A673 (cell line): ENCODE results near the gene NTNG2. TPM values are rescaled to one million over a fixed set of nuclear protein-coding genes. Genes with fewer than 3 reads are reported as not detected.

Experiments
- BruUV-seq: library from RNA; stranded (reverse); fragments of 400-500 nt; replicated peaks from 2 replicates; lab custom pipeline; 2021; lab: Mats Ljungman, UMichigan
- CTCF ChIA-PET: fragments of 300-600 bp; sonication (Branson Sonifier 250); formaldehyde crosslinking; loops from one replicate; lab custom pipeline; 2022; ENCODE audit warnings: antibody characterized with exemption; lab: Charles Lee
- POLR2A ChIA-PET: fragments of 300-600 bp; sonication (Branson Sonifier 250); formaldehyde crosslinking; loops from one replicate; lab custom pipeline; 2022; ENCODE audit warnings: antibody characterized with exemption; ENCODE audit not compliant: low non-redundant PET; lab: Charles Lee
- DNase-seq: peaks from one replicate; pipeline ENCODE4 v3.0.0-alpha.2; 2015; ENCODE audit warnings: low spot score
- H3K27ac ChIP-seq: fragments of 200-600 bp; sonication (generic); 2 replicates; pipeline ENCODE4 v1.5.1; 2016; ENCODE audit warnings: mixed run types, low read depth, mild to moderate bottlenecking, mixed read lengths, antibody characterized with exemption, low read length; ENCODE audit not compliant: poor library complexity, severe bottlenecking
- H3K27me3 ChIP-seq: fragments of 200-600 bp; sonication (generic); replicated peaks from 2 replicates; pipeline ENCODE4 v1.6.1; 2017; ENCODE audit warnings: mixed run types, low read depth, mild to moderate bottlenecking, mixed read lengths, antibody characterized with exemption, low read length; ENCODE audit not compliant: insufficient read depth, poor library complexity
- H3K36me3 ChIP-seq: fragments of 200-600 bp; sonication (generic); 2 replicates; pipeline ENCODE4 v1.6.1; 2016; ENCODE audit warnings: mixed run types, mild to moderate bottlenecking, mixed read lengths, antibody characterized with exemption, low read length; ENCODE audit not compliant: insufficient read depth, poor library complexity, severe bottlenecking
- H3K4me1 ChIP-seq: fragments of 200-600 bp; sonication (generic); 2 replicates; pipeline ENCODE4 v1.6.1; 2017; ENCODE audit warnings: mixed run types, mild to moderate bottlenecking, mixed read lengths, antibody characterized with exemption, low read length; ENCODE audit not compliant: insufficient read depth, poor library complexity, severe bottlenecking
- H3K4me3 ChIP-seq: fragments of 200-600 bp; sonication (generic); 2 replicates; pipeline ENCODE4 v1.5.1; 2016; ENCODE audit warnings: low read depth, mixed run types, mild to moderate bottlenecking, mixed read lengths, low read length; ENCODE audit not compliant: poor library complexity, severe bottlenecking
- H3K9me3 ChIP-seq: fragments of 200-600 bp; sonication (generic); 2 replicates; pipeline ENCODE4 v1.6.1; 2016; ENCODE audit warnings: mixed run types, low read depth, mild to moderate bottlenecking, mixed read lengths, antibody characterized with exemption, low read length; ENCODE audit not compliant: poor library complexity, severe bottlenecking
- CTCF ChIP-seq: fragments of 300-800, 200-600 bp; sonication (generic); conservative IDR thresholded peaks from 2 replicates; pipeline ENCODE4 v1.5.1; 2017; ENCODE audit warnings: low read depth, mild to moderate bottlenecking, antibody characterized with exemption, low read length, moderate library complexity, mixed read lengths
- EZH2 ChIP-seq: fragments of 200-600 bp; sonication (generic); IDR thresholded peaks from 2 replicates; pipeline ENCODE4 v1.6.1; 2017; ENCODE audit warnings: borderline replicate concordance, low read depth, mild to moderate bottlenecking, mixed read lengths, antibody characterized with exemption, low read length; ENCODE audit not compliant: poor library complexity, severe bottlenecking
- intact Hi-C: fragments of 100-400 bp; cut with micrococcal nuclease; formaldehyde crosslinking; loops from one replicate; pipeline ENCODE4 v1.10.0; 2022; ENCODE audit not compliant: unreplicated experiment
- total RNA-seq: library from RNA; stranded (reverse); gene quantifications from 2 replicates; pipeline ENCODE4 v1.2.3, GENCODE V29; 2021

NTNG2 gene
- total RNA-seq, 1 experiment from 2014 or later: 1.5 TPM

DNA sequence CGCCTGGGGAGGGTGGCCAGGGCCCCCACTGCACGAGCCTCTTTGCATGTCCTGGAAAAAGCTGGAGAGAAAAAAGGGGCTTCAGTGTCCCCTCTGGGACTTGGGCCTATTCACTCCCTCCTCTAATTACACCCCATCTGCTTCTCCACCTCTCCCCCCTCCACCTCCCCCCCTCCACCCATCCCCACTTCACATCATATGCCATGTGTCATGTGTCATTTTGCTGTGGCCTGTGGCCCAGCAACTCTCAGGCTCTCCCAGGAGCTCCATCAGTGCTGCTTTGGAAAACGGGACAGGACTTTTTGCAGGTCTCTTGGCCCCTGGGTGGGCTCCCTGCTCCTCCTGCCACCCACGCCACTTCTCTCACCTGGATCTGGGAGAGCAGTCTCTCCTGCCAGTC is 68.7 kb downstream of the NTNG2 start:
- Histone ChIP-seq H3K9me3 (no peaks in the 10 kb centered on the region), H3K4me3 (no peak overlapping the region), H3K27me3 (no peaks in the 10 kb centered on the region), H3K4me1 (peaks cover 16% of the 10 kb centered on the region), H3K27ac (no peak overlapping the region), H3K36me3 (no peaks in the 10 kb centered on the region)
- POLR2A ChIA-PET: no interaction called here
- TF ChIP-seq EZH2 (no peak), CTCF (no peak)
- intact Hi-C loops: loop anchor here (5.0 kb wide), 1 partner anchor 48 kb away; no protein-coding TSS in a partner anchor
- DNase-seq: no peak
- BruUV-seq: no TSS peak
- CTCF ChIA-PET: no interaction called here

- POLR2A ChIA-PET: no interaction called here
- Histone ChIP-seq H3K36me3 (no peaks in the 10 kb centered on the region), H3K4me1 (peaks cover 20% of the 10 kb centered on the region), H3K27me3 (no peaks in the 10 kb centered on the region), H3K9me3 (no peaks in the 10 kb centered on the region), H3K27ac (no peak overlapping the region), H3K4me3 (no peak overlapping the region)
- intact Hi-C loops: loop anchor here (5.0 kb wide), 1 partner anchor 49 kb away; no protein-coding TSS in a partner anchor
- no TSS peak for BruUV-seq
- no peak for TF ChIP-seq CTCF
- TF ChIP-seq EZH2: no peak
- CTCF ChIA-PET: no interaction called here
- no peak for DNase-seq
Measured at GRCh38 chr9:132231019-132231701, 69.3 kb downstream of the NTNG2 start.

- Histone ChIP-seq H3K9me3 (no peaks in the 10 kb centered on the region), H3K4me1 (peaks cover 21% of the 10 kb centered on the region), H3K36me3 (no peaks in the 10 kb centered on the region), H3K27me3 (no peaks in the 10 kb centered on the region), H3K4me3 (no peak overlapping the region), H3K27ac (no peak overlapping the region)
- ChIA-PET CTCF (no interaction called here), POLR2A (no interaction called here)
- TF ChIP-seq EZH2 (no peak), CTCF (no peak)
- intact Hi-C loops: loop anchor here (5.0 kb wide), 1 partner anchor 50 kb away; no protein-coding TSS in a partner anchor
- no peak for DNase-seq
- no TSS peak for BruUV-seq
Measured at GRCh38 chr9:132232522-132232921, 70.7 kb downstream of the NTNG2 start.
